AG04449 (cell line): Measurements from ENCODE around the gene SELENOT.

Experiments used
- CTCF ChIA-PET: fragments of 350-600 bp; formaldehyde crosslinking; extraction: SDS; loops from one replicate; lab custom pipeline; 2021; ENCODE audit warnings: antibody characterized with exemption; lab: Yijun Ruan, JAX
- POLR2A ChIA-PET: fragments of 400-600, 350-600 bp; formaldehyde crosslinking; extraction: SDS; loops from one replicate; lab custom pipeline; 2020; ENCODE audit warnings: antibody characterized with exemption, inconsistent platforms; lab: Yijun Ruan, JAX
- DNase-seq: peaks from one replicate; pipeline ENCODE4 v3.0.0-alpha.2; 2010; ENCODE audit warnings: low read depth, low spot score
- H3K4me3 ChIP-seq: 2 replicates; pipeline ENCODE4 v1.5.1; 2011; ENCODE audit warnings: low read depth, mild to moderate bottlenecking, control low read depth, low read length
- CTCF ChIP-seq: IDR thresholded peaks from one replicate; pipeline ENCODE4 v1.5.1; 2011; ENCODE audit warnings: mild to moderate bottlenecking, moderate library complexity, low read length, control low read depth, inconsistent platforms; ENCODE audit not compliant: insufficient read depth; ENCODE audit errors: missing control alignments

SELENOT gene

GRCh38 chr3:150603980-150604319 lies 829 bp downstream of the SELENOT start:
- TF ChIP-seq CTCF, result no peak
- POLR2A ChIA-PET, result interaction anchor here (0.5 kb wide), 1 partner anchor 66 kb away, joined by 3 read pairs; no protein-coding TSS in a partner anchor
- CTCF ChIA-PET, result interaction anchor here (1.3 kb wide), 1 partner anchor 160 kb away, joined by 4 read pairs; the partner anchor contains the start of gene SIAH2

GRCh38 chr3:150605998-150606641 lies 3.0 kb downstream of the SELENOT start:
- TF ChIP-seq CTCF, result no peak
- ChIA-PET POLR2A (no interaction called here), CTCF (no interaction called here)
- DNase-seq, result no peak
- no peak overlapping the region for H3K4me3 ChIP-seq

More at GRCh38 chr3:150603980-150604319, 829 bp downstream of the SELENOT start:
- DNase-seq, result no peak
- H3K4me3 ChIP-seq, result peak overlapping the region; percentile 87

- no peak for TF ChIP-seq CTCF
- H3K4me3 ChIP-seq, result no peak overlapping the region
- ChIA-PET POLR2A (no interaction called here), CTCF (no interaction called here)
- no peak for DNase-seq
Measured at GRCh38 chr3:150607267-150608065, 4.3 kb downstream of the SELENOT start.

- no peak overlapping the region for H3K4me3 ChIP-seq
- no peak for DNase-seq
- TF ChIP-seq CTCF, result no peak
- ChIA-PET POLR2A (interaction anchor here (1.3 kb wide), 1 partner anchor 94 kb away, joined by 3 read pairs; the partner anchor contains the start of gene ERICH6), CTCF (no interaction called here)
Measured at GRCh38 chr3:150609988-150610387, 6.9 kb downstream of the SELENOT start.

GRCh38 chr3:150610785-150611184 lies 7.7 kb downstream of the SELENOT start:
- POLR2A ChIA-PET, result no interaction called here
- CTCF ChIA-PET, result interaction anchor here (1.5 kb wide), 1 partner anchor 8 kb away, joined by 3 read pairs; the partner anchor contains the start of gene SELENOT
- no peak overlapping the region for H3K4me3 ChIP-seq
- DNase-seq, result no peak
- TF ChIP-seq CTCF, result no peak

- ChIA-PET POLR2A (no interaction called here), CTCF (interaction anchor here (1.5 kb wide), 1 partner anchor 9 kb away, joined by 3 read pairs; the partner anchor contains the start of gene SELENOT)
- TF ChIP-seq CTCF, result no peak
- DNase-seq, result no peak
- no peak overlapping the region for H3K4me3 ChIP-seq
Measured at GRCh38 chr3:150611666-150612065, 8.5 kb downstream of the SELENOT start.
